ENCODE measurements around the gene GPRIN1.
"Not testable (repeated sequence)": the region's sequence is repeated elsewhere in the genome, so short reads cannot be mapped to it uniquely, and the experiment has no call there.

Gene GPRIN1

DNA sequence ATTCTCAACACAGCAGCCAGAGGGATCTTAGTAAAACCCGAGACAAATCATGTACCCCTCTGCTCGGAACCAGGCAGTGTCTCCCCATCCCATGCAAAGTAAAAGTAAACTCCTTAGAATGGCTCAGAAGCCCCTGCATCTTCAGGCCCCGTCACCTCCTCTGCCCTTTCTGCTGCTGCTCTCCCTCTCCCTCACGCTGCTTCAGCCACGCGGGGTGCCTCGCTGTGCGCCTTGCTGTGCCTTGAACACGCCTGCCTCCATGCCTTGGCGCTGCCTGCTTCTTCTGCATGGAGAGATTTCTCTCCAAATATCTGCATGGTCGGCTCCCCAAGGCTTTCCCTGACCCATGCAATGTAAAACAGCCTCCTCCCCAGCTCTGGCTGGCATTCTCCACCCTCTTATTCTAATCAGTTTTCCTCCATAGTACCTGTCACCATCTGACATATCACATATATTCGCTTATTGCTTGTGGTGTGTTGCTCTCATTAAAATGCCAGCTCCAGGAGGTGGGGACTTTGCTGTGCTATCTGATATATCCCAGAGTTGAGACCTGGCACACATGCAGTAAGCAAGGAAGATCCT lies 8.0 kb downstream of the GPRIN1 start:
- Histone ChIP-seq H3K36me3 (ENCODE audit: control insufficient read depth in 5 of 5, insufficient read depth in 5 of 5, low read length in 5 of 5) (no peaks in the 10 kb centered on the region), H3K4me3 (ENCODE audit: low read depth in 1 of 5, low read length in 5 of 5) (no peak overlapping the region), H3K27ac (ENCODE audit: low read depth, low read length) (no peak overlapping the region), H3K4me1 (ENCODE audit: control insufficient read depth in 5 of 5, insufficient read depth in 5 of 5, low read length in 5 of 5) (peaks cover 0 to 3% (median 0%) of the 10 kb centered on the region in 5 donors), H3K27me3 (ENCODE audit: control insufficient read depth in 5 of 5, insufficient read depth in 4 of 5, low read length in 5 of 5) (peaks cover 6 to 17% (median 12%) of the 10 kb centered on the region in 5 donors), H3K9me3 (ENCODE audit: control insufficient read depth in 5 of 5, low read length in 5 of 5) (no peaks in the 10 kb centered on the region), H3K9ac (ENCODE audit: low read length in 5 of 5) (no peak overlapping the region)

DNA sequence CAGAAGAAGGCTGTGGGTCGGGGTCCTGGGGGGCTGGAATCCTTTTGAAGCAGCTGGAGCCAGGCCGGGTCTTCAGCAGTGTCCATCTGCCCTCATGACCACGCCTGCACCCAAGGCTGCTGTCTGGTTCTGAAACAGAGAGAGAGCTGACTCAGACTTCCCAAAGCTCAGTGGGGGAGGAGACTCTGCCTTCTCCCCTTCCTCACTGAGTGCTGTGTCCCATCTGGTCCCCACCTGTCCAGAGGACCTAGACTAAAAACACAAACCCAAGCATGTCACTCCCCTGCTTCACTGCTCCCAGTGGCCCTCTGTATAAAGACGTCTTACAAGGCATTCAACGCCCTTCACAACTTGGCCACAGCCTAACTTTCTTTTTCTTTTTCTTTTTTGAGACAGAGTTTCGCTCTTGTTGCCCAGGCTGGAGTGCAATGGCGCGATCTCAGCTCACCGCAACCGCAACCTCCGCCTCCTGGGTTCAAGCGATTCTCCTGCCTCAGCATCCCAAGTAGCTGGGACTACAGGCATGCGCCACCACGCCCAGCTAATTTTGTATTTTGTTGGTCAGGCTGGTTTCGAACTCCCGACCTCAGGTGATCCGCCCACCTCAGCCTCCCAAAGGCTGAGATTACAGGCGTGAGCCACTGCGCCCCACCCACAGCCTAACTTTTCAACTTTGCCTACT lies 10.1 kb downstream of the GPRIN1 start:
- H3K9me3 ChIP-seq (ENCODE audit: control insufficient read depth in 5 of 5, low read length in 5 of 5); H3K36me3 ChIP-seq (ENCODE audit: control insufficient read depth in 5 of 5, insufficient read depth in 5 of 5, low read length in 5 of 5); H3K4me3 ChIP-seq (ENCODE audit: low read depth in 1 of 5, low read length in 5 of 5); H3K9ac ChIP-seq (ENCODE audit: low read length in 5 of 5); H3K27ac ChIP-seq (ENCODE audit: low read depth, low read length): not testable (repeated sequence)
- Histone ChIP-seq H3K4me1 (ENCODE audit: control insufficient read depth in 5 of 5, insufficient read depth in 5 of 5, low read length in 5 of 5) (peaks cover 0 to 12% (median 5%) of the 10 kb centered on the region in 5 donors), H3K27me3 (ENCODE audit: control insufficient read depth in 5 of 5, insufficient read depth in 4 of 5, low read length in 5 of 5) (peaks cover 16 to 32% (median 29%) of the 10 kb centered on the region in 5 donors)

DNA sequence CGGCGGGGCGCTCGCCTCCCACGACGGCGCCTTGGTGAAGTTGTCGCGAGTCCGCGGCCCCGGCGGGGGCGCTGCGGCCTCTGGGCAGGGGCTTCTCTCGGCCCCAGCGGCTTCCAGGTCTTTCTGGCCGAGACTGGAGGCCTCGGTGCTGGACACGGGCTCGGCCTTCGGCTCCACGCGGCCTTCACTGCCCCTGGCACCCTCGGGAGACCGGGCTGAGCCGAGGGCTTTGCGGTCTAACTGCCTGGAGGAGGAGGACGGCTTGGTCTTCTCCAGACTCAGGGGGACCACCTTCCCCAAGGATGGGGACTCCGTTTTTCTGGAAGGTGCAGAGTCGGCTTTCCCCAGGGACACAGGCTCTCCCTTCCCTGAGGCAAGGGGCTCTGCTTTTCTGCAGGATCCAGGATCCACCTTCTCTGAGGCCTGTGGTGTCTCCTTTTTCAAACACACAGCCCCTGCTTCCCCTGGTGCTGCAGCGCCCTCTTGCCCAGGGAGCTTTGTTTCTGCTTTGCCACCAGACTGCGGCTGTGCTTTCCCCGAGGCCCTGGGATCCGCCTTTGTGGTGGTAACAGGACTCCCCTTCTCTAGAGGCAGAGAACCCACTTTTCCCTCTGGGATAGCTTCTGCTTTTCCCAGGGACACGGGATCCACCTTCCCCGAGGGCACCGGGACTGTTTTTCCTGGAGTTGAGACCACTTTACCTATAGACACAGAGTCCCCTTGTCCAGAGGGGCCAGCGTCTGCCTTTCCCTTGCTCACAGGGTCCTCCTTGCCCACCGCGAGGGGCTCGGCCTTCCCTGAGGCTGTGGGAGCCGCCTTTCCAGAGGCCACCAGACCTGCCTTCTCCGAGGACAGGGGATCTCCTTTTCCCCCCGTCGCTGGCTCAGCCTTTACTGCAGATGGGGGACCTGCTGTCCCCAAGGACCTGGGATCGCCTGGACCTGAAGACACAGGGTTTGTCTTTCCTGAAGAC lies 12.3 kb downstream of the GPRIN1 start:
- Histone ChIP-seq H3K4me1 (ENCODE audit: control insufficient read depth in 5 of 5, insufficient read depth in 5 of 5, low read length in 5 of 5) (peaks cover 0 to 12% (median 5%) of the 10 kb centered on the region in 5 donors), H3K4me3 (ENCODE audit: low read depth in 1 of 5, low read length in 5 of 5) (peak overlapping the region in 2 of 5 donors; percentile 22 to 49), H3K9me3 (ENCODE audit: control insufficient read depth in 5 of 5, low read length in 5 of 5) (no peaks in the 10 kb centered on the region), H3K27ac (ENCODE audit: low read depth, low read length) (no peak overlapping the region), H3K36me3 (ENCODE audit: control insufficient read depth in 5 of 5, insufficient read depth in 5 of 5, low read length in 5 of 5) (no peaks in the 10 kb centered on the region), H3K9ac (ENCODE audit: low read length in 5 of 5) (no peak overlapping the region), H3K27me3 (ENCODE audit: control insufficient read depth in 5 of 5, insufficient read depth in 4 of 5, low read length in 5 of 5) (peaks cover 19 to 38% (median 32%) of the 10 kb centered on the region in 5 donors)

DNA sequence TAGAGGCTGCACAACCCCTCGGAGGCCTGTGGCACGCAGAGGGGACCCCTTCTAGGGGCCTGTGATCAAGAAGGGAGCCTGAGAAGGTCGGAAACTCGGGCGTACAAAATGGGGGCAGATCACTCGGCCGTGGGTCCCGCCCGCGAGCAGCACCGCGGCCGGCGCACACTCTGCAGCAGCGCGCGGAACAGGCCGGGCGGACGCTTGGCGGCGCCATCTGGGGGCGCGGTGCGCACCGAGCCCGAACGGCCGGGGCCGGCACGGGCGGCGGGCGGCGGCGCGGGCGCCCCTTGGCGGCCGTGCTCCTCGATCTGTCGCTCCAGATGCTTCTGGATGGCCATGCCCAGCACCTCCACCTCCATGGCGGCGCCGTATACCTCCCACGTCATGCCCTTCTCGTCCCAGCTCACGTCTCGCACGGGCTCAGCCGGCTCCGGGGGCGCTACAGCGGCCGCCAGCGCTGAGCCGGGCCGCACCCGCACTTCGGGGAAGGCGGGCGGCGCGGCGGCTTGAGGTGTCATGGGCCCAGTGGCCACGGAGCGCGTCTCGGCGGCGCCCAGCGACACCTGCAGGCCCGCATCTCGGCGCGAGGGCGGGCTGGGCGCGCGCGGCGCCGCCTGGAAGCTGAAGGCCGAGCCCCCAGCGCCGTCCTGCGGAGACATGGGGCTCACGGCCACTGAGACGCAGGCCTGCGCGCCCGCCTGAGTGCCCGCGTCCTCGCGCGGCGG lies 13.1 kb downstream of the GPRIN1 start:
- Histone ChIP-seq H3K27me3 (ENCODE audit: control insufficient read depth in 5 of 5, insufficient read depth in 4 of 5, low read length in 5 of 5) (peaks cover 19 to 38% (median 32%) of the 10 kb centered on the region in 5 donors), H3K9ac (ENCODE audit: low read length in 5 of 5) (no peak overlapping the region), H3K4me3 (ENCODE audit: low read depth in 1 of 5, low read length in 5 of 5) (peak overlapping the region in 2 of 5 donors; percentile 22 to 49), H3K36me3 (ENCODE audit: control insufficient read depth in 5 of 5, insufficient read depth in 5 of 5, low read length in 5 of 5) (no peaks in the 10 kb centered on the region), H3K4me1 (ENCODE audit: control insufficient read depth in 5 of 5, insufficient read depth in 5 of 5, low read length in 5 of 5) (peaks cover 0 to 12% (median 5%) of the 10 kb centered on the region in 5 donors), H3K9me3 (ENCODE audit: control insufficient read depth in 5 of 5, low read length in 5 of 5) (no peaks in the 10 kb centered on the region), H3K27ac (ENCODE audit: low read depth, low read length) (no peak overlapping the region)

DNA sequence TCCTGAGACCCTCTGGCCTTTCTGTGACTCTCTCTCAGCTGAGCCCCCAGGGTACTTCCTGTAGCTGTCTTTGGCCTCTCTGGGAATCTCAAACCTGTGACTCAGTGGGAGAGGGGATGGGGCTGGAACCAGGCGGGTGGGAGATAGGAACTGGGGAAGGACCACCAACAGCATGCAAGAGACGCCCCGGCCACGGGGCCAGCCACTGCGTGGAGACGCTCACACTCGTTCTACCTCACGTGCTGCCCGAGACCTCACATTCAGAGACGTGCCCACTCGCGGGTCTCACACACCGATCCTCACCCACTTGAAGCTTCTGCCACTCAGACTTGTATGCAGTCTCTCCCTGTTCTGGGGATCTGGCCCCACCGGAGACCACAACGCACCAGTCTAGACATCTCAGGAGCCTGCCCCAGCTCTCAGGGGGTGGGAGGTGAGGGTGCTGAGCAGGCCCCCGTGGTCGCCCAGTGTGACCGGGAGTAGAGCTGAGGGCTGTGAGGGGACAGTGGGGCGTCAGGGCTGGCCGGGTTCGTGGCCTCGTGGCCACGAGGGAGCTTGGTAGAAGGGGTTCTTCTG lies 13.8 kb downstream of the GPRIN1 start:
- Histone ChIP-seq H3K4me3 (ENCODE audit: low read depth in 1 of 5, low read length in 5 of 5) (no peak overlapping the region), H3K36me3 (ENCODE audit: control insufficient read depth in 5 of 5, insufficient read depth in 5 of 5, low read length in 5 of 5) (no peaks in the 10 kb centered on the region), H3K9ac (ENCODE audit: low read length in 5 of 5) (no peak overlapping the region), H3K27me3 (ENCODE audit: control insufficient read depth in 5 of 5, insufficient read depth in 4 of 5, low read length in 5 of 5) (peaks cover 19 to 38% (median 32%) of the 10 kb centered on the region in 5 donors), H3K9me3 (ENCODE audit: control insufficient read depth in 5 of 5, low read length in 5 of 5) (no peaks in the 10 kb centered on the region), H3K27ac (ENCODE audit: low read depth, low read length) (no peak overlapping the region), H3K4me1 (ENCODE audit: control insufficient read depth in 5 of 5, insufficient read depth in 5 of 5, low read length in 5 of 5) (peaks cover 0 to 12% (median 5%) of the 10 kb centered on the region in 5 donors)

DNA sequence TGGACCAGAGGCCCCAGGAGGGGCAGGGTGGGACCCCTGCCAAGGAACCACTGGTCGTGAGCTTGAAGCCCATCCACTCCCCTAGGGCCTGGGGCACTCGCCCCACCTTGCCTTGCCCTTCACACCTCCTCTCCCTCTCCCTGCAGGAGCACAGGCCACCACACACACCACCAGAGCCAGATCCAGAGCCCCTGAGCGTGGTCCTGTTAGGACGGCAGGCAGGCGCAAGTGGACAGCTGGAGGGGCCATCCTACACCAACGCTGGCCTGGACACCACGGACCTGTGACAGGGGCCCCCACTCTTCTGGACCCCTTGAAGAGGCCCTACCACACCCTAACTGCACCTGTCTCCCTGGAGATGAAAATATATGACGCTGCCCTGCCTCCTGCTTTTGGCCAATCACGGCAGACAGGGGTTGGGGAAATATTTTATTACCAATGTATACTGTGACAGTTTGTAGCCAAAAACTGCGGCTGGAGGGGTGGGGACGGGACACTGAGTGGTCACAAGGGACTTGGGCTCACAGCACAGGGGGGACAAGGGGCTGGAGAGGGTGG lies 14.5 kb downstream of the GPRIN1 start:
- Histone ChIP-seq H3K27ac (ENCODE audit: low read depth, low read length) (no peak overlapping the region), H3K4me1 (ENCODE audit: control insufficient read depth in 5 of 5, insufficient read depth in 5 of 5, low read length in 5 of 5) (peaks cover 0 to 12% (median 5%) of the 10 kb centered on the region in 5 donors), H3K9ac (ENCODE audit: low read length in 5 of 5) (no peak overlapping the region), H3K9me3 (ENCODE audit: control insufficient read depth in 5 of 5, low read length in 5 of 5) (no peaks in the 10 kb centered on the region), H3K27me3 (ENCODE audit: control insufficient read depth in 5 of 5, insufficient read depth in 4 of 5, low read length in 5 of 5) (peaks cover 19 to 38% (median 32%) of the 10 kb centered on the region in 5 donors), H3K36me3 (ENCODE audit: control insufficient read depth in 5 of 5, insufficient read depth in 5 of 5, low read length in 5 of 5) (no peaks in the 10 kb centered on the region), H3K4me3 (ENCODE audit: low read depth in 1 of 5, low read length in 5 of 5) (no peak overlapping the region)

DNA sequence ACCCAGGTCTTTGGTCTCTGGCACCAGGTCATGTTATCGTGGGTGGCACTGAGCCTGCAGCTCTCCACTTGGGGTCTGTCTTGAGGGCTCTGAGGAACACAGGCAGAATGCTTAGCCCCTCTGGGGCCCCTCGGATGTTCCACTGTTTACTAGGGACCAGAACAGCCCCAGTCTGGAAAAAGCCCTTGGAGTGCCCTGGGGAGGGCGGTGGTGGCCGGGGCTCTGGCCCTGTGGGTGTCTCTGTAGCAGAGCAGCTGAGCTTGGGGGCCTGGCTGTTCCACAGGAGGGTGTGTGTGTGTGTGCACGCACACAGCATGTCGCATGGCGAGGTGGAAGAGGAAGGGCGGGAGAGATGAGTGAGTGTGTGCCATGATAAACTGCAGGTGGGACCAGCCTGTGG lies 15.4 kb downstream of the GPRIN1 start:
- Histone ChIP-seq H3K27ac (ENCODE audit: low read depth, low read length) (no peak overlapping the region), H3K27me3 (ENCODE audit: control insufficient read depth in 5 of 5, insufficient read depth in 4 of 5, low read length in 5 of 5) (peaks cover 19 to 36% (median 32%) of the 10 kb centered on the region in 5 donors), H3K9me3 (ENCODE audit: control insufficient read depth in 5 of 5, low read length in 5 of 5) (no peaks in the 10 kb centered on the region), H3K4me1 (ENCODE audit: control insufficient read depth in 5 of 5, insufficient read depth in 5 of 5, low read length in 5 of 5) (peaks cover 0 to 12% (median 5%) of the 10 kb centered on the region in 5 donors), H3K4me3 (ENCODE audit: low read depth in 1 of 5, low read length in 5 of 5) (no peak overlapping the region), H3K9ac (ENCODE audit: low read length in 5 of 5) (no peak overlapping the region), H3K36me3 (ENCODE audit: control insufficient read depth in 5 of 5, insufficient read depth in 5 of 5, low read length in 5 of 5) (no peaks in the 10 kb centered on the region)

DNA sequence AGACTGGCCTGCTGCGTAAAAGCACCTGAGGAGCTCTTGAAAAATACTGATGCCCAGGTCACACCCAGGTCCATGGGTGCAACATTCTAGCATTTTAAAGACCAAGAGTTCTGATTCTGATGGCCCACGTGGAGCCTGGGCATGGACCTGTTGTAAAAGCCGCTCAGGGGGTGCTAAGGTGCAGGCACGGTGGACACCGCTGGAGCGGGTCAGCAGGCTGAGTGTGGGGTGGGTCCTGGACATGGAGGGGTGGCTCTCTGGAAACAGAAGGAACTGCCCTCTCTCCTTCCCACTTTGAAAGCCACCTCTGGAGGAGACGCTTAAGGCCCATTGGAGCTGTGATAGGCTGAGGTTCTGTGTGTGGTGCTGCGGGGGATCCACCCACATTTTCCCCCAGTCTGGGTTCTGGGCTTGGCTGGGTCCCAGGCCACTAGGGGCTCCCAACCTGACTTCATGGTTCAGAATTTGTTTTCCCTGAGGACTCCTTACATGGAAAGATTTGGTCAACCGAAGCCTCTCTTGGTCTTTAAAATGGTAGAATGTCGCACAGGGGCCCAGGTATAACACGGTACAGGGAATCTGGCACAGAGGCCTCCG lies 16.6 kb downstream of the GPRIN1 start:
- Histone ChIP-seq H3K9ac (ENCODE audit: low read length in 5 of 5) (no peak overlapping the region), H3K4me1 (ENCODE audit: control insufficient read depth in 5 of 5, insufficient read depth in 5 of 5, low read length in 5 of 5) (peaks cover 0 to 12% (median 5%) of the 10 kb centered on the region in 5 donors), H3K9me3 (ENCODE audit: control insufficient read depth in 5 of 5, low read length in 5 of 5) (no peaks in the 10 kb centered on the region), H3K4me3 (ENCODE audit: low read depth in 1 of 5, low read length in 5 of 5) (no peak overlapping the region), H3K36me3 (ENCODE audit: control insufficient read depth in 5 of 5, insufficient read depth in 5 of 5, low read length in 5 of 5) (no peaks in the 10 kb centered on the region), H3K27me3 (ENCODE audit: control insufficient read depth in 5 of 5, insufficient read depth in 4 of 5, low read length in 5 of 5) (peaks cover 19 to 30% (median 29%) of the 10 kb centered on the region in 5 donors), H3K27ac (ENCODE audit: low read depth, low read length) (no peak overlapping the region)

DNA sequence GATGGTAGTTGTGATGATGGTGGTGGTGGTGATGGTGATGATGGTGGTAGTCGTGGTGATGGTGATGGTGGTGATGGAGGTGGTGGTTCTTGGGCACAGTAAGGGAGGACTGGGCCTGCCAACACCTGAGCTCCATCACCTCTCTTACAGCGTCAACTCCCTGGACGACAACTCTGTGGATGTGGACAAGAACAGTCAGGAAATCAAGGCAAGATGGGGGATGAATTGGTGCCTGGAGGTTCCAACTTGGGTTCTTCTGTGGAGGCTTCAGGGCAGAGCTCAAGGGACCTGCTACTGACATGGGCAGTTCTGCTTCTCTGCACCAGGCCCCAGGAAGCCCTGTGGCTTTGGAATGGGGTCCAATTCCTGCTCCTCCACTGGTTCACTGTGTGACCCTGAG lies 17.4 kb downstream of the GPRIN1 start:
- Histone ChIP-seq H3K36me3 (ENCODE audit: control insufficient read depth in 5 of 5, insufficient read depth in 5 of 5, low read length in 5 of 5) (no peaks in the 10 kb centered on the region), H3K27me3 (ENCODE audit: control insufficient read depth in 5 of 5, insufficient read depth in 4 of 5, low read length in 5 of 5) (peaks cover 17 to 24% (median 22%) of the 10 kb centered on the region in 5 donors), H3K9ac (ENCODE audit: low read length in 5 of 5) (no peak overlapping the region), H3K27ac (ENCODE audit: low read depth, low read length) (no peak overlapping the region), H3K4me1 (ENCODE audit: control insufficient read depth in 5 of 5, insufficient read depth in 5 of 5, low read length in 5 of 5) (peaks cover 0 to 12% (median 5%) of the 10 kb centered on the region in 5 donors), H3K4me3 (ENCODE audit: low read depth in 1 of 5, low read length in 5 of 5) (no peak overlapping the region), H3K9me3 (ENCODE audit: control insufficient read depth in 5 of 5, low read length in 5 of 5) (no peaks in the 10 kb centered on the region)
